T47D (cell line): ENCODE results near the gene RGL1.

Experiments
- DNase-seq, 2 experiments: peaks; one replicate each; pipeline versions ENCODE4 v3.0.0 to v3.0.0-alpha.2; 2011 to 2012; ENCODE audit warnings: low read depth in 1 of 2, low spot score in 1 of 2
- JUND ChIP-seq: IDR thresholded peaks from 2 replicates; pipeline ENCODE4 v1.6.1; 2012; ENCODE audit warnings: low read depth
- in situ Hi-C: cut with HindIII; loops from 2 replicates; pipeline ENCODE4 v1.10.0; 2016; ENCODE audit warnings: low sequenced_read_pairs, low pct_unique_long_range_greater_than_20kb

Gene RGL1

DNA sequence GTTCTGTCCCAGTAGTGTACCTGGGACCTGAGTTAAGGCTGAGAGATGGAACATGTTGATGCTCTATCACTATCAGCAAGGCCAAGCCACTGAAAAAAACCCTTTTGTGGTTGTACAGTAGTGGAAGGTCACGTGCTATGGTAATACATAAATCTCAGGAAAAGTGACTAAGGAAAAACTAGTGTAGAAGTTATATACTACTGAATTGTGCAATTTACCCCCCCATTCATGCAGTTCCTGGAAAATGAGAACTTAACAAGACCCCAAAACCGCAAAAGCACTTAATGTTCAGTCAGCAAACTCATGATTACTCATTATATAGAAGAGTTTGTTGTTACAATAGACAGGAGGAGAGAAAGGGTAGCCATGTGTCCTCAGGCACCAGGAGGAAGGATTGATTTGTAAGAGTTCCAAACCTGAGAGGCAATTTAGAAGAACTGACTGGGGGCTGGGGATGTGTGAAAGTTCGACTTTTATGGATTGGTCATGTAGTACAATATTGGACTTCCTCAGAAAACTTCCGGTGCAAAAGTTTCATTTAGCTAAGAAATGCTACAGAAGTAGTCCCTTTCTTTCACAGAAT lies 91.6 kb downstream of the RGL1 start:
- in situ Hi-C loops, result no loop called here
- TF ChIP-seq JUND, result no peak
- DNase-seq, result no peak

DNA sequence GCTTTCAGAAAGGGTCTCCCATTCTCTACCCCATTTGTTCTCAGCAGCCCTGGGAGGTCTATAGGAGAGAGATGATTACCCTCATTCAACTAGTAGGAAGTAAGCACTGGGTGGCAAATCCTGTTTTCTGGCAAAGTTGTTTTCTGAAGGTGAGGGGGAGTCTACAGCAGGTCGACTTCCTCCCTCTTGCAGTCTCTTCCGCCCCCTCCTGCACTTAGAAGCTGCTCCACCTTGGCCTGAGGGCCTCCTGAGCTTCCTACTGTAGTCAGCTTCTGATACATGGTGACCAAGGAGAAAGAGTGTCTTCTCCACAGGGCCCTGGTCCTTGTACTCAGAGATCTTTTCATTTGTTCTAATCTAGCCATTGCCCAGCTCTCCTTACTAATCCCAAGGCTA lies 93.1 kb downstream of the RGL1 start:
- TF ChIP-seq JUND, result no peak
- in situ Hi-C loops, result no loop called here
- no peak for DNase-seq

DNA sequence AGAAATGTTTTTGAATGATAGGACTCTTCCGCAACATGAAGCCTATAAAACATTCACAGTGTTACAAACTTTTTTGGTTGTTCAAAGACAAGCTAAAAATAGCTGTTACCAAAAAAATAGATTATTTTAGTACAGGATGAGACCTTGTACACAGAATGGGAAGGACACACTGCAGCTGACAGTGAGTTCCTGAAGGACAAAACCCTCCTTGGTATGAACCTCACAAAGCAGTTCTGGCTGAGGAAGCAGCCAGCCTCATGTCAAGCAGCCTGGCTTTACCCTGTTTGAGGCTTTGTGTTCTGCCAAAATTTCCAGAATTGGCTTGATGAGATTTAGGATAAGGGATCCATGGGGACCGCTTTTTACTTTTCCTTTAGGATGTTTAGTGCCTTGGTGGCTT lies 93.7 kb downstream of the RGL1 start:
- no peak for DNase-seq

DNA sequence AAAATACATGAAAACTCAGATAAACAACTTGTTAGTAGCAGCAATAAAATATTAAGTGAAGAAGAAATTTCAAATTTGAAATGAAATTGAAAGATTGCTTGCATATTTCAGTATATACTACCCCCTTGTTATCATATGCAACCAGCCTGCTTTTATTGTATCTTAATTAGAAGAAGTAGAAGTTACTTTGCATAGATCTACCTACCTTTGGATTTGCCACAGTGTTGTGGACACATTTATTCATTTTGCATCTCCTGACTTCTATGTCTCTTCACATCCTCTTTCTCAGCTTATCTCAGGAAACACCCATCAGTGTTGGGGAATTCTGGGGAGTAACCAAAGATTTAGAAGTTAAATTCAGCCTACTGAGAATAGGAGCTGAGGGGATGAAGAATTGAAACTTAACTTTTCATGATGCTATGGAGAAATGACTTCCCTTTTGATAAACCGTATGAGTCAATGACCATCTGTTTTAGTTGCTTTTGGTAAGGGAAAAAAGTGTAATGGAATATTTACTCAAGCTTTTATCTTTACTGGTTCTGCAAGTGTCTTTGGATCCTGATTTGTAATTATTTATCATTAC lies 96.9 kb downstream of the RGL1 start:
- TF ChIP-seq JUND, result no peak
- in situ Hi-C loops, result no loop called here
- no peak for DNase-seq

More for the DNA sequence above, 93.7 kb downstream of the RGL1 start:
- TF ChIP-seq JUND, result no peak
- in situ Hi-C loops, result no loop called here

DNA sequence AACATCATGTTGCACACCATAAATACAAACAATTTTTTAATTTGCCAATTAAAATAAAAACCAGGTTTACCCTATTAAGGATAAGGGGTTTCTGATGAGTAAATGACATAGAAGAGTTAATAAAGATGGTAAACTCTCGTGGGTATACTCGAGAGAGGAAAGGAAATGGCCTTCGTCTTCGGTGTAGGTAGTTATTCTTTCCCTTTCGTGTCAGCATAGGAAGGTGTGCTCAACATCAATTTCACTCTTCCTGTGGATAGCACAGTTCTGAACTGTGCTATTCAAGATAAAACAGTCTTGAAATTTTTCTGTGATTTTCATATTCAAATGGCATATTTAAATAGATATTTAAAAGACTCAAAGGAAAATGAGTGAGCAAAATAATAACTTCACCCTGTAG lies 98.2 kb downstream of the RGL1 start:
- in situ Hi-C loops, result no loop called here
- no peak for TF ChIP-seq JUND
- DNase-seq, result no peak

DNA sequence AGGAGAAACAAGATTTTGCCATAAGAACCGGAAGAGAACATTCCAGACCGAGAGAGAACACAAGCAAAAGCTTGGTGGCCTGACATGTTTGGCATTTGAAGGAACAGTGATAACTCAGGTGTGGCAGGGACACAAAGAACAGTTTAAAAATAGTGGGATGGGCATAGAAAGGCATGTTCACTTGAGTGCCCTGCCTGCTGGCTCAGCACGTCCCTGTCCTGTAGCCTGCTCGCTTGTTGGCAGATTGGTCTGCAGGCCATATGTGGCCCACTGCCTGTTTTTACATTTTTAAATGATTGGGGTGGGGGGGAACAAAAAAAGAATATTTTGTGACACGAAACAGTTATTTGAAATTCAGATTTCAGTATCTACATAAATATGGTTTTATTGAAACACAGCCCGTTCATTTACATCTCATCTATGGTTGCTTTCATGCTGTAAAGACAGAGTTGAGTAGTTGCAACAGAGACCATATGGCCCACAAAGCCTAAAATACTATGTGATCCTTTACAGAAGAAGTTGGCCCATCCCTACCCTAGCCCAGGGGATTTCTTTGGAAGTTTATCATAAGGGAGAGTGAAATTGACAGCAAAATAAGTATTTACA lies 100.7 kb downstream of the RGL1 start:
- no peak for DNase-seq
- no peak for TF ChIP-seq JUND
- in situ Hi-C loops, result no loop called here

DNA sequence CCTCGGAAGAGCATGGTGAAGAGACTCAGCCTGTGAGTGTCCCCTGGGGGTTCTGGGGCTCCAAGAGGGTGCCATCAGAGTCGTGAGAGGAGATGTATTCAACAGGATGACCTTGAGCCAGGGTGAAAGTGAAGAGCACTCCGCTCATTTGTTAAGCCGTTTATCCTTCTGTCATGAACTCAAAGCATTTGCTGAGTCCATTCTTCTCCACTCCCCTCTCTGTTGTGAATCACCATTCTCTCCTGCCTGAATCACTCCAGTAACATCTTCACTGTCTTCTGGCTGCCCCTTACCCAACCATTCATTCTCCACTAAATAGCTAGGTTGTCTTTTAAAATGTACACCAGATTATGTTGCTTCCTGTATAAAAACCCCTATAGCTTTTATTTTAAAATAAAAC lies 102.2 kb downstream of the RGL1 start:
- TF ChIP-seq JUND, result no peak
- DNase-seq, result no peak
- in situ Hi-C loops, result no loop called here

DNA sequence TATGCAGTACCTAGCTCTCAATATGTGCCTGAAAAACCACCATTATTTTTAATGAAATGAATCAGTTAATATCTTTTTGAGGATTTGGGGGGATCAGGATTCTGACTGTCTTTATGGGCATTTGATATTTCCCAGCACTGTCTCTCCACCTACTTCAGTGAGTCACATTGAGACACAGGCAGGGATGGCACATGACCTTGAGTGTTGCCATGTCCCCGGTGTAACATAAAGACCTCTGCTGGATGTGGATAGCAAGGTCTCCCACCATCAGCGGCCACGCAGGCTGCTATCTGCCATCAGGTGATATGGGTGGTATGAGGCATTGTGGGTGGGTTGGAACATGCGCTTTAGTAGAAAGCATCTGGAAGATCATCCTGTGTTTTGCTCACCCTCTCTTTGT lies 103.2 kb downstream of the RGL1 start:
- no peak for TF ChIP-seq JUND
- no peak for DNase-seq
- in situ Hi-C loops, result no loop called here

DNA sequence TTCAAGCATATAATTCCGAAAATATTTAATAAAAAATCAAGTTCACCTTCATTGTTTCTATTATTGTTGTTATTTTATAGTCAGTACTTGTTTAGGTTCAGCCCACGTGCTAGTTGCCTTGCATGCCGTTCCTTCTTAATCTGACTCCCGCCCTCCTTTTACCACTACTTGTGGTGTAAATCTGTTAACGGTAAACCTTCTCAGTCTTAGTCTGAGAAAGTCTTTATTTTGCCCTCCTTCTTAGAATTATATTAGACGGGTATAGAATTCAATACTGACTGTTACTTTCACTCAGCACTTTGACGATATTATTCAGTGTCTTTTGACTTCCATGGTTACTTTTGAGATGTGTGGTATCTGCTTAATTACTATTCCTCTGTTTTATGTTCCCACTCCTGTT lies 104.8 kb downstream of the RGL1 start:
- no peak for DNase-seq

DNA sequence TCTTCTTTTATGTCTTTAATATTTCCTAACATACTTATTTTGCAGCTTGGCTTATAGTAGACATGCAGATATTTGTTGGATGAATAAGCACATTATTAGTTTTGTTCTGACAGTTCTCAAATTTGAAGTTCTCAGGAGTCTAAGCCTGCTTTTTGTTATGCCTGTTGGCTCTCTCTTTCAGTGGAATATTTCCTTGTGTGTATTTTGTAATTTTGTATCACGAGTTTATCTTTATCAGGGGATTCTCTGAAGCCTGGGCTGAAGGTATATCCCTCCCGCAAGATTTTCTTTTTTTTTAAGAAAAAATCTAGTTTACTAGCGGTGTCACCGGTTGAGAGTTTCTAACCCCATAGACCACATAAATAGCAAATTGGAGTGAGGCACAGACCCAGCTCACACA lies 105.9 kb downstream of the RGL1 start:
- in situ Hi-C loops, result no loop called here
- DNase-seq, result no peak
- TF ChIP-seq JUND, result no peak

More for the DNA sequence above, 104.8 kb downstream of the RGL1 start:
- in situ Hi-C loops, result no loop called here
- no peak for TF ChIP-seq JUND

DNA sequence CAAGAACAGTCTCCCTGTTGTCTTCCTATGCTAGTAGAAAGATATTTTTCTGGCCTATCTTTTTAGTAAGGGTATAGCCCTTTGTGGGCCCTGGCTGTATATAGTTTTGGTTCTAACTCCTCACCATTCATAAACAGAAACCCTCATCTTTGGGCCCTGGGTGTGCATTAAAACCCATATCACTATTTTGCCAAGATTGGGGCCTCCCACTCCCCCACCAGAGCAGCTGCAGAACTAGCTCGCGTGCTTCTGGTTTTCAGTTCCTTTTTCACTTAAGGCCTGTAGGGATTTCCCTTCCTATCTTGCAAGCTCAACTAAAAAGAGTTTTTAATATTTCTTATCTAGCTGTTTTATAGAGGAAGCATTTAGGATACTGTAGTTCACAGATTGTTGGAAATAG lies 106.4 kb downstream of the RGL1 start:
- no peak for DNase-seq
- in situ Hi-C loops, result no loop called here
- TF ChIP-seq JUND, result no peak

DNA sequence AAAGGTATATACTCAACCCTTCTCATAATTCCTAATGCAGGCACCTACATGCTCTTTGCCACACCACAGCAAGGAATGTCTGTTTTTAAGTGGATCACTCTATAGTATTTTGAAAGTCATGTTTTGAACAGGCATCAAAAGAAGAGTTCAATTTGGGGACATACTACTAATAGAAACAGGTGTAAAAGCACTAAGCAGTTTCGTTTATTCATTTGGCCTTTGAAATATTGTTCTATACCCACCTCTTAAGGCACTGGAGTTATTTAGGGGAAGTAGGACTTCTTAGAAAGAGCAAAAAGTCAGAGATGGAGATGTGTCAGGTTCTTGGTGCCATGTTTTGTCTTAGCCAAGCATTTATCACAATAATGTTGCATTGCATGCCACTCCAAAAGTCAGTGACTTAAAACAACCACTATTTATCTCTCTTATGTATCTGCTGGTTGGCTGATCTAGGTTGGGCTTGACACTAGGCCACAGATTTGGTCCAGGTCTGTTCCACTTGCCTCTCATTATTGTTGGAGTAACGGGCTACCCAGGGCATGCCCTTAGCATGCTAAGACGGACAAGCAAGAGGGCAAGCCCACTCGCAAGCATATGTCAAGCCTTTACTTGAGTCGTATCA lies 107.5 kb downstream of the RGL1 start:
- no peak for TF ChIP-seq JUND
- in situ Hi-C loops, result no loop called here
- no peak for DNase-seq

DNA sequence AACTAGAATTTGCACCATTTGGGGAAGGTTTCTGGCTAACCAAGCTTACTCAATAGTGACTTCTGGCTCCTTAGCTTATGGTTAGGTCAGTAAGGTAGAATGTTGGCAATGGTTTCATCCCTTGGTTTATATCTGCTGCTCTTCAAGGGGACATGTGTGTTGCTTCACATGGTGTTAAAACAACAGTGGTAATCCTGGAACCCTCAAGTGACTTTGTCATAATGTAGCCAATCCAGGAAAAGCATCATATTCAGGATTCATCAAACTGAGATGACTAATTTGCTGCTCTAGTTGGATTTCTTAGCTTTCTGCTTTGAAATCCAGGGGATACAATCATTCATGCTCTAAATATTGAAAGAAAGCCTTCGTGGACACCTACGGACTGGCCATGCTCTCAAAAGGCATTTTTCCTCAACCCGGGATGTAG lies 108.7 kb downstream of the RGL1 start:
- DNase-seq, result no peak
- in situ Hi-C loops, result no loop called here
- no peak for TF ChIP-seq JUND
